ENCODE data around the gene ABCA4.
"Not testable (repeated sequence)": the region's sequence is repeated elsewhere in the genome, so short reads cannot be mapped to it uniquely, and the experiment has no call there.

ABCA4 gene

DNA sequence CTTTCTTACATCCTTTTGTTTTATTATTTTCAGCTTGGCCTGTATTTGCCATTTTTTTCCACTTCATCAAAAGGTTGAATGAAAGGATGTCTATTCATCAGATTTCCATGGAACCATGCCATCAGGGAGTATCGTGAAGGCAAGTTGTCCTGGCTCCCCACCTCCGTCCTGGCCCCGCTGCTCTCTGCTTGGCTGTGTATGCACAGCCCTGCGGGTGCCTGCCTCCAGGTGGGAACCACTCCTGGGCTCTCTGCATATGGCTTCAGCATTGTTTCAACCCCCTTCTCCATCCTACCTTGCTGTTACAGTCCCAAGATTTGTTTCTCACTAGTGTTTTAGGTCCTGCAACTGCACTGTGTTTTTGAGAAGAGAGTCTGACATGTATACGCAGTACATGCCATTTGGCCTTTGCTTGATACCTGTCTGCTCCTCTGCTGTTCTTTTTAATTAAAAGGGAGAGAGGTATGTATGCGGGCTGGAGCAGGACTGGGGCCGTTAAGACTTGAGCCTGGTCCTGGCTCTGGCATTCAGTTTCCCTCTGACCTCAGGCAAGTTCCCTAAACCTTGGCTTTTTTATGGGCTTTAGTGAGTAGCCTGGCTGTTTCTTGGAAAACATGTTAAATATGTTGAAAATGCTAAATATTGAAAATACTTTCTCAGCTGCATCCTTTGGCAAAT lies 141.8 kb downstream of the ABCA4 start:
- no peak for DNase-seq (ENCODE audit: low read depth)

DNA sequence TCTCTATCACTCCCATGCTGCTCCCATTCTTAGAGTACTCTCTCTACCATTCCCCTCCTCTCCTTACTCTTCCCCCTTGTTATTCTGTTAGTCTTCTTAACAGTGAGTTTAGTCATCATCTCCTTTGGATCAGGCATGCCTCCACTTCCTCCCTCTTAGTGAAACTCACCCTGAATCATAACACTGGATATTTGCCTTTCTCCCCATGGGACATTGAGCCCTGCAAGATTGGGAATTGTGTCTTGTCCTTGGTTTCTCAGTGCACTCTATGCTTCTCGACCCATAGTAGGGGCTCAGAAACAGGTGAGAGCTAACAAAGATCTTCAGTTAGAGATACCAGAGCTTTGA lies 143.4 kb downstream of the ABCA4 start:
- no peak for DNase-seq (ENCODE audit: low read depth)

DNA sequence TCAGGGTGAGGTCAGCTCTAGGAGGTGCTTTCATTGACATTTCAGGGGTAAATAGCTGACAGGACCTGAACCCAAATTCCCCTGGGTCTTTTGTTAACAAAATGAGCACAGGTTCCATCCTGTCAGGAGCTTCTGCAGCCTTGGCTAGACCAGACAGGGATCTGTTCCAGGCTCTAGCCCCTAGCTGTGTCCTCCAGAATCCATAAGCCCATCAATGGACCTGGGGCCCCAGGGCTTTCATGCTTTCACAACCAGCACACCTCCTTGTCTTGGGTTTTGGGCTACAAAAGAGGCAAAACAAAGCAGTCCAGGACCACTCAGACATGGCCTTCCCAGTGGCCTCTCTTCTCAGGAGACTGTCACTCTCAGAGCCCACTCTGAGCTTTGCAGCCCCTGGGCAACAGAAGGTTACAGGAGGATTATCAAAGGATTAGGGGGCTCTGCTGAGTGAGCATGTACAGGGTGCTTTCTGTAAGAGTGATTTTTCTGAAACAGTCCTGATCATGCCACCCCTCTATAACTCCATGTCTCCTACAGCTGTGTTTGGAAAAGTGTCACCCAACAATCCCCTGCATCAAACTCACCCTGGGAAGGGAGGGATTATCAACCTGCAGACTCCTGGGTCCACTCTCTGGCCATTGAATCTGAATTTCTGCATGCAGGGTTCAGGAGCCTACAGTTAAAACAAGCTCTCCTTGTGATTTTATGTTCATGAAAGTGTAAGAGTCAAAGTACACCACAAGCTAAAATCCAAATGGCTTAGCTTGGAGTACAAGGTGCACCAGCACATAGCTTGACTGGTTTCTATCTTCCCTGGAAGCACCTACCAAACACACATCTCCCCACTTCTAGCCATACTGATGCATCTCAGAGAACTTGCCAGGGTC lies 144.0 kb downstream of the ABCA4 start:
- DNase-seq (ENCODE audit: low read depth) = no peak

DNA sequence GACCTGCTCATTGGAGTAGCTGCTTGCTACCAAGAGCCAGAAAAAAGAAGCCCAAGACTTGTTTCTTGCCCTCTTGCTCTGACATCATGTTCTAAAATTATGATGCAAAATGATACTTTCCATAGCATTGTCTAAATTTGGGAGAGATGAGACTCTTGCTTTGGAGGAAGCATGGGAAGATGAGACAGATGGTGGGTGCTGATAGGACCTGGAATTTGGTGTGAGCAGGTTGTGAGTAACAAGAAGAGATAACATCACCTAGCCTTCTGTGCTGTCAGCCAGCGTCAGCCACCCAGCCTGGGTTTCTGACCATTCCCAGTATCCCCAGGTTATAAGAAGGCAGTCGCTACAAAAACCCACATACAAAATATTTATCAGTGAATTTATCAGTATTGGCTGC lies 144.7 kb downstream of the ABCA4 start:
- DNase-seq (ENCODE audit: low read depth) = no peak

DNA sequence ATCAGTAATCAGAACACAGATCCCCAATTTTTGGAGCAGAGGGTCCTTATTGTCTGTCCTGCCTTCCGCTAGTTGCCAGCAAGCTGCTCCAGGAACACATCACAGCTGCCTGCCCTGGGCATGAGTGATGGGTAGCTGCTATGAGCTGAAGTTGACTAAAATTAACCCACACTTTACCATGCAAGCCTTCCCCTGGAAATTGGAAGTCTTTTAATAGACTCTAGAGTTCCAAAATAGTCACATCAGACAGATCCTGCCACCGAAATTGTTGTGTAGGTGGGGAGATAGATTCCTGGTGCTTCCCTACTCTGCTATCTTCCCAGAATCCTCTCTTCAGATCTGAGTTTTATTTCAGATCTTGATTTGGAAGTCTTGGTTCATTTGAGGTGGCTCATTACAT lies 148.6 kb downstream of the ABCA4 start:
- DNase-seq (ENCODE audit: low read depth) = no peak

DNA sequence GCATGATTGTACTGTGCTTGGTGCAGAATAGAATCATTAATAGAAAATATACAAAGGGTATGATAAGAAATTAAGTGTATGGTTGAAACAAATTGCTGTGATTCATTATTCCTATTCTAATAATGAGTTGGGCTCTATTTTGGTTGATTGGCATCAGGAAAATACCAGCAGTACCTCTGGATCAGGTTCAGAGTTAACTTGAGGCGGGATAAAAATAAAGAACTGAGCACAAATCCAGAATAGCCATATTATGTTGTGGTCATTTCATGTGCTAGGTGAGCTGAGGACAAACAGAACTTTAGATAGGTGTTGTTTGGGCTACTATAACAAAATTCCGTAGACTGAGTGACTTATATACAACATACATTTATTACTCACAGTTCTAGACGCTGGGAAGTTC lies 151.1 kb downstream of the ABCA4 start:
- no peak for DNase-seq (ENCODE audit: low read depth)

DNA sequence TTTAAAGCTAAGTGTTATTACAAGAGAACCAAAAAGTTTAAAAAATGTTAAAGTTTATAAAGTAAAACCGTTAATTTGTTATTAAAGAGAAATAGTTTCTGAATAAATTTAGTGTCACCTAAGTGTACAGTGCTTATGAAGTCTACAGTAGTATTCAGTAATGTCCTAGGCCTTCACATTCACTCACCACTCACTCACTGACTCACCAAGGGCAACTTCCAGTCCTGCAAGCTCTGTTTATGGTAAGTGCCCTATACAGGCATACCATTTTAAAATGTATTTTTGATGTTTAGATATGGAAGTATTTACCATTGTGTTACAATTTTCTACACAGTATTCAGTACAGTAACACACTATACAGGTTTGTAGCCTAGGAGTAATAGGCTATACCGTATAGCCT lies 151.6 kb downstream of the ABCA4 start:
- no peak for DNase-seq (ENCODE audit: low read depth)

DNA sequence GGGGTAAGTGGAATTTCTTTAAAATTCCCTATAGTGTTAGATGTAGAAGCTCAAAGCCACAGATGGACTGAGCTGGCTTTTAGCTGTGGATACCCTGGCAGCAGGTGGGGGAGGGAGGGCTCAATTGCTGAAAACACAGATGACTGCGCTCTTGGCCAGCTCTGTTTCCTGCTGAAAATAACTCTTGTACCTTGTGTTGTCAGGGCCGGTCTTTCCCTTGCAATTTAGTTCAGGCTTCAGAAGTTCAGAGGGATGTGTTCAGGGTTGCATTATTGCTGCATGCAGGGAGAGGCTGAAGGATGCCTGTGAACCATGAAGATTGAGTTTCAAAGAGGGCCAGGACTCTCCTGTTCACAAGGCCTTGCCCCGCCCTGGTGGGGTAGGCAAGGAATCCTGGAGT lies 153.6 kb downstream of the ABCA4 start:
- DNase-seq (ENCODE audit: low read depth) = no peak

DNA sequence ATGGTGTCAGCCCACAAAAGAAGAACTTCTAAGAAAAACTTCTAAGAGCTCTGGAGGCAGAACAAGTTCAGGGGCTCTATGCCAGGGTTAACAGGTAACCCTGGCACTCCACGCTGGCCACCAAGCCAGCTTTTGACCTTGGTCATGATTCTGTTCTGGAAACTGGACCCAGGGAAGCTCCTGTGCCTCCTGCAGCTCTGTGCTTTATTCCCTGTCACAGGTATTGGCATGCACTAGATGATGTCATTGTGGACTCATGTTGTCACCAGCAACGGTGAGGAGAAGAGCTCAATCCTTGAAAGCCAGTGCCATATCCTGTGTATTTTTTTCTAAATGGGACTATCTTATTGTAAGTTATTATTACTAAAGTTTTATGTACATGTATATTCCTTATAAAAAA lies 155.1 kb downstream of the ABCA4 start:
- DNase-seq (ENCODE audit: low read depth) = no peak

DNA sequence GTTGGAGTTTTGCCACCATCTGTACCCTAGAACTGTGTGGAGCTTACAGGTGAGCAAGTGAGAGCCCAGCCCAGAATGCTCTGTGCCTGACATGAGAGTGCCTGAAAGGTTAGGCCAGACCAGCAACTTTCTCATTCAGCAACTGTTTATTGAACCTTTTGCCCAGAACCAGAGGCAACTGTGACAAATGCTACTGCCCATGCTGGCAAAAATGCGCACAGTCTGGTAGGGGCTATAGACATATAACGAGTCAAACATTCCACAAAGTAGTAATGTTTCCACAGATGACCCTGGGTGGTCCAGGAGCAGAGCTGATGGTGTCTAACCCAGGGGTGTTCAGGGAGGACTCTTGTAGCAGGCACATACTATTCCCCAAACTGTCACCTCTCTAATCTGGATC lies 155.7 kb downstream of the ABCA4 start:
- no peak for DNase-seq (ENCODE audit: low read depth)

DNA sequence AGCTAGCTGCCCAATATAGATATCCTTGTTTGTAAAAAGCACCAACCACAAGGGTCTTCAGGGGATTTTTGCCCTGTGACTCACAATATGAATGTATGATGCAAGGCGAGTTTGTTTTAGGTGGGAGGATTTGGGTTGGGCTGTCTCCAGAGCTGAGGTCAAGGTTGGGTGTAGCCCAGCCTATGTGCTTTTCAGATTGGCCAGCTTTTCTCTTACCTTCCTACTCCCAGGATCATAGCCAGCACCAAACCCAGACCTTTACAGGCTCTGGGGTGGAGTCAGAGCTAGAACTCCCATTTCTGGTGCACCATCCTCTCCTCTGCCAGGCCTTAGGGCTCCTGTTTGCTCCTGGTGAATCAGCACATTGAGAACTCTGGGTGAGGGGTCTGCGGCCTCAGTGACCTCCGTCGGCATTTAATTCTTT lies 156.2 kb downstream of the ABCA4 start:
- DNase-seq (ENCODE audit: low read depth) = peak; percentile 43

DNA sequence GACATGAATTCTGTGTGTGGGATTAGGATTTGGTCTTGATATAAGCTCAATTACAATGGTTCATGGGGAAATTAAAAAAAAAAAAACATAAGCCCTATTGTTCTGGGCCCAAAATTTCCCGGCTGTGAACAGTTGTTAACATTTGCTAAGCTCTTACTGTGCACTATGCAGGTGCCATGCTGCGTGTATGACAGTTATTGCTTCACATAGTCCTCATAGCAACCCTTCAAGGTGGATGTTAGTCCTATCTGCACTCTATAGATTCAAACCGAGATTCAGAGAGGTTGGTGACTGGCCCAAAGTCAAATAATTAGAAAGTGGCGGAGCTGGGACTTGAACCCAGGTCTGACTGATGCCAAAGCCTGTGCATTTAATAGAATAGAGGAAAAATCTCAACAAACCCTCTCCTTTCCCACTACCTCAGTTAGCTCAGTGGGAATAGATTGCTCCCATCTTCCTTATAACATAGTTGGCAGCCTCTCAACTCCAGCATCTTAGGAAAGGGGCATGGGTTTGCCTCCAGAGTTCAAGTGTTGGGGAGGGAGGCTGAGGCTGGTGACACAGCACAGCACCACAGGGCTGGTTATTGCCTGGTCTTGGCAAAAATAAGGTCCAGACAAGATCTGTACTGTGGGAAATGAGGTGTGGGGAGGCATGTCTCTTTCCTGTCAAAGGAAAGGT lies 156.7 kb downstream of the ABCA4 start:
- DNase-seq (ENCODE audit: low read depth) = no peak

DNA sequence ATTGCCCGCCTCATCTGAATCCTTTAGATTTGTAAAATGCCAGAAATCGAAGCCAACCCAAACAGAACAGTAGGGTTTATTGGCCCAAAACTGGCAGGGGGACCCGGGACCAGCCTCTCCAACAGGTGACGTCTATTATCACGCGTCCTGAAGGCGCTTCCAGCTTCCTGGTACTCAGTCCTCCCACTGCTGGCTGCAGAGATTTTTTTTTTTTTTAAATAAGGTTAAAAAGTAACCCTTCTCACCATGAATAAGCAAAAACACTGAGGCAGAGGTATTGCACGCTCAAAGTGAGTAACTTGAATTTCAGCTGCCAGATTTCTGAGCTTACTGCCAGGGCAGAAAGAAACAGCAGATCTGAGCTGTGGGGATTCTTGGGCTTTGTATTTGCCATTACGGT lies 157.4 kb downstream of the ABCA4 start:
- no peak for DNase-seq (ENCODE audit: low read depth)

DNA sequence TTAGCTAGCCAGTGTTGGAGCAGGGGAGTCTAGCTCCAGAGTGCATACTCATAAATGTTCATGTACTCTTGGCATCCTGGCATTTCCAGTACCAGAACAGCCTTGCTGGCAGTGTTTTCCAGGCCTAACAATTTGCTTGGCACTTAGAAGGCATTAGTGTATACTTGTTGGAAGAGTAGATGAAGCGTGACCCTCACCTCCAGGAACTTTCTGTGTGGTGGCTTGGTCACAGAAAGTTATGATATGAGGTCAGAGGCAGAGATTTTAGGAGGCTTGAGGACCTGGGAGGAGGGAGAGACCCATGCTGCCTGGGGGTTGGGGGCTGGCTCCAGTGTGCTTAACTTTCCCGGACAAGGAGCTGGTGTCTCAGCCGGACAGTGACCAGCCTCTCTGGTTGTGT lies 159.0 kb downstream of the ABCA4 start:
- no peak for DNase-seq (ENCODE audit: low read depth)

DNA sequence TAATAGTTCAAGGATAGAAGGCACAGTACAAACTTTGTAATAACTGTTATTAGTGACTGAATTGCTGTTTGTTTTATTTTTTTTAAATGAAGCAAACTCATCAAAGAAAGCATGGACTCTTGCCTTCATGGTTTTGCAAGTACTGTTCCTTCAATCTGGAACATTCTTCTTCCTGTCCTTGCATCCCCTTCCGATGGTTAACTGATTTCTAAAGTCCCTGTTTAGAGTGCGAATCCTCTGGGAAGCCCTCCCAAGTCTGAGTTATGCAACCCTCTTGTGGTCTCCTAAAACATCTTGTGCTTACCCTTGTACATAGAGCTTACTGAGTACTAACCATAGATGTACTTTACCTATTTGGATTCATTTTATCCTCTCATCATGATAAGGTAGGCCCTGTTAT lies 159.5 kb downstream of the ABCA4 start:
- DNase-seq (ENCODE audit: low read depth) = no peak

DNA sequence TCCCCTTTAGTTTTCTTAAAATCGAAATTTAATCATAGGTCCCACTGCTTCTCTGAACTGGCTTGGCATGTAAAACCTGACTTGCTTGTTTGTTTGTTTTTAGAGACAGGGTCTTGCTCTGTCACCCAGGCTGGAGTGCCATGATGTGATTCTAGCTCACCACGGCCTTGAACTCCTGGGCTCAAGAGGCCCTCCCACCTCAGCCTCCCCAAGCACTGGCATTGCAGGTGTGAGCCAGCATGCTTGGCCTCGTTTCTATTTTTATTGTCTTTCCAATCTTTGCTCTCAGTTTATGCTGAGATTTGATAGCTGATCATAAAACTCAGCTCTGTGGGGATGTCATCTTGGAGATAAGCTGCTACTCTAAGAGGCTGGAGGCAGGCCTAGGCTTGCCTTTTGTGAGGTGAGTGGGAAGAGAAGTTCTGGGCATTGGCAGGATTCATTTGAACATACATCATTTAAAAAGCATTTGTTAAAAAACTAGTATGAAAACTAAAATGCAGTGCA lies 160.3 kb downstream of the ABCA4 start:
- no peak for DNase-seq (ENCODE audit: low read depth)

DNA sequence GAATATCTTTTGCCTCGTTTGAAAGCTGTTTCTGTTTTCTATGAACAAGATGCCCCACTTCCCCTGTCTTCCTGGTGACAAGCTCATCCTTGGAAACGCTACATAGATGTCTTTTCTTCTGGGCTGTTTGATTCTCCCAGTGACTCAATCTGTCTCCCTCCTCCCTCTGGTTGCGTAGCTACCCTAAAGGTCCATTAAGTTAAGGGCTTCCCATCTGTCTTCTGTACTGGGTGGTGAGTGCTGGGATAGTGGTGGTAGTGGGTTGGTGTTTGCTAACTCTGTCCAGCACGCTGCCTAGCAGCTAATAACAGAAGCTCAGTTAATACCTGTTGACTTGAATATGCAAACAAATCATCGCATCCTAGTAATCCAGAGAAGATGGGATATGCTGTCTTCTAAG lies 161.5 kb downstream of the ABCA4 start:
- DNase-seq (ENCODE audit: low read depth) = no peak

DNA sequence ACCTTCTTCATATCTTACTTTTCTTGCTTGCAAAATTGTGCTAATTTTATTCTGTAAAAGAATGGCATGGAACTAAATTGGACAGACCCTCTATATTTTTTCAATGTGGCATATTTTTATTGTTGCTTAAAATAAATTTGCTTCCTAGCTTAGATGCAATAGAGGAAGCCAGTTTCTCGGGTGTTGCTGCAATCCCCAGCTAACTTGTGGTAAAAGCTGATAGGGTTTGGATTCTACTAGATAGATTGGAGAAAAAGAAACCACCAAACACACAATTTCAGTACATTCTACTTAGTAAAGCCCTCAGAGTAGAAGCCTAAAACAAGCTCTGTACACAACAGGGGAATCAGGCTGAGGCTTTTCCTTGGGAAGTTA lies 162.2 kb downstream of the ABCA4 start:
- no peak for DNase-seq (ENCODE audit: low read depth)

DNA sequence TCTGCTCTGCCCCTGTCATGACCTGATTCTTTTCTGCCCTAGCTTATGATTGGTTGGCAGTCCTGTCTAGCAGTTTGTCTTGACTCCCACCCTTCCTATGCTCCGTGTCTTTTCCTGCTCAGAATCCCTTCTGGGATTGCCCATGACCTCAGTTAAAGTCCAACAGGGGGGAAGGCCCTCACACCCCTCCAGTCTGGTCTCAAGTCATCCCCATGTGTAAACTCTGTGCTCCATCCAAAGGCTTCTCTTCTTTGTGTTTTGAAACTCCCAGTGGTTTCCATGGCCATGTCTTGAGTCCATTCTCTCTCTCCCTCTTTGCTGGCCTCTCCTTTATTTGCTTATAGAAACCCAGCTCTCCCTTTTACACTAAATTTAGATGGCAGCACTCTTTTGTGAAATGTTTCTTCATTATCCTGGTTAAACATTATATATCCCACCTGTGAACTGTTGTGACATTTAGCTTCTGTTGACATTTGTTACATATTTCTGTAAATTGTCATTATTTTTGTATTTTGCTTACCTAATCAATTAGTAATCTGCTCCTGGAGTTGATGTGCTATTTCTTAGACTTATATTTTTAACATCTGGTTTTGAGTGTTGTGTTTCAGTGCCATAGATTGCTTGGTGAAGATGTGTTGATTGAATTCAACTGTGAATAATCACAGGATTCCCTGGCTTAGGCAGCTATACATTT lies 162.8 kb downstream of the ABCA4 start:
- DNase-seq (ENCODE audit: low read depth) = no peak

DNA sequence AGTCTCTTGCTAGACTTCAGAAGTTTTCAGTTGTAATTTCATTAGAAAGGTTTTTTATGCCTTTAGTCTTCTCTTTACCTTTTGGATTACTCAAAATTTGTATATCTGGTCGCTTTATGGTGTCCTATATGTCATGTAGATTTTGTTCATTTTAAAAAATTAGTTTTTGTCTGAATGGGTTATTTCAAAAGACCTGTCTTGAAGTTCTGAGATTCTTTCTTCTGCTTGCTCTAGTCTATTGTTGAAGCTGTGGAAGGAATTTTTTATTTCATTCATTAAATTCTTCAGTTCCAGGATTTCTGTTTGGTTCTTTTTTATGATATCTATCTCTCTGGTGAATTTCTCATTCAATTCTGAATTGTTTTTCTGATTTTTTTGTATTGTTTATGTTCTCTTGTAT lies 165.2 kb downstream of the ABCA4 start:
- DNase-seq (ENCODE audit: low read depth) = no peak

DNA sequence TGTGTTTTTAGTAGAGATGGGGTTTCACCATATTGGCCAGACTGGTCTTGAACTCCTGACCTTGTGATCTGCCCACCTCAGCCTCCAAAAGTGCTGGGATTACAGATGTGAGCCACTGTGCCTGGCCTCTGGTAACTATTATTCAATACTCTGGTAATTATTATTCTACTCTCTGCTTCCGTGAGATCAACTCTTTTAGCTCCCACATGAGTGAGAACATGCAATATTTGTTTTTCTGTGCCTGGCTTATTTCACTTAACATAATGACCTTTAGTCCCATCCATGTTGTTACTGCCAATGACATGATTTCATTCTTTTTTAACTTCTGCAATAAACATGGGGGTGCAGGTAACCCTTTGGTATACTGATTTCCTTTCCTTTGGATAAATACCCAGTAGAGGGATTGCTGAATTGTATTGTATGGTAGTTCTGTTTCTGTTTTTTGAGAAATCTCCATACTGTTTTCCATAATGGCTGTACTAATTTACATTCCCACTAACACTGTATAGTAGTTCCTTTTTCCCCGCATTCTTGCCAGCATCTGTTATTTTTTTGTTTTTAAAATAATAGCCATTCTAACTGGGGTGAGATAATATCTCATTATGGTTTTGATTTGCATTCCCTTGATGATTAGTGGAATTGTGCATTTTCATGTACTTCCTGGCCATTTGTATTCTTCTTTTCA lies 173.8 kb downstream of the ABCA4 start:
- not testable (repeated sequence) for DNase-seq (ENCODE audit: low read depth)

All from non-pigmented ciliary epithelial cell (primary cell).